GM12874 (cell line): Measurements from ENCODE around the gene KRTAP10-6.

Experiments
- TF ChIP-seq, protein P1 (sequence below): IDR thresholded peaks from 2 replicates; pipeline ENCODE4 v1.5.1; 2011; ENCODE audit warnings: low read depth, mild to moderate bottlenecking, control low read depth, low read length, moderate library complexity; ENCODE audit not compliant: insufficient read depth

The KRTAP10-6 gene

DNA sequence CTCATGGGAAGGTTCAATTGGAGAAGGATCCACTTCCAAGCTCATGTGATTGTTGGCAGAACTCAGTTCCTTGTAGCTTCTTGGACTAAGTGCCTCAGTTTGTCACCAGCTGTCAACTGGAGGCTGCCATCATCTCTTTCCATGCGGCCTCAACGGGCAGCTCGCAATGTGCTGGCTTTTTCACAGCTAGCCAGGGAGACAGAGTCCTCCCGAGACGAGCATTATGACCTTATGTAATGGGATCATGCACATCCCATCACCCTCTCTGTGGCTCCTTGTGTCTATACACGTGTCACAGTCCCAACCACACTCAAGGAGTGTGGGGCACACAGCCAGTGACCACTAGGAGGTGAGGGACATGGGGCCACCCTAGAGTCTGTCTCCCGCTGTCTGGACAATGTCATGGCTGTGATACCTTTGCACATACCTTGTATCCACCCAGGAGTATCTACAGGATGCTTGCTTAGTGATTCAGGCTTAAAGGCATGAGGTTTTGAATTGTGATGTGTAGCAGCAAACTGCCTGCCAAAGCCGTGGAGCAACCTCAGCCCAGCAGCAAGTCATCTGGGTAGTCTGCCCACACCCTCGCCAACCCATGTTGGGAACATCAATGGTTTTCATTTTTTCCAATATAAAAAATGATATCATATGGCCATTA lies 3.9 kb upstream of the KRTAP10-6 start:
- TF ChIP-seq, protein P1, sequence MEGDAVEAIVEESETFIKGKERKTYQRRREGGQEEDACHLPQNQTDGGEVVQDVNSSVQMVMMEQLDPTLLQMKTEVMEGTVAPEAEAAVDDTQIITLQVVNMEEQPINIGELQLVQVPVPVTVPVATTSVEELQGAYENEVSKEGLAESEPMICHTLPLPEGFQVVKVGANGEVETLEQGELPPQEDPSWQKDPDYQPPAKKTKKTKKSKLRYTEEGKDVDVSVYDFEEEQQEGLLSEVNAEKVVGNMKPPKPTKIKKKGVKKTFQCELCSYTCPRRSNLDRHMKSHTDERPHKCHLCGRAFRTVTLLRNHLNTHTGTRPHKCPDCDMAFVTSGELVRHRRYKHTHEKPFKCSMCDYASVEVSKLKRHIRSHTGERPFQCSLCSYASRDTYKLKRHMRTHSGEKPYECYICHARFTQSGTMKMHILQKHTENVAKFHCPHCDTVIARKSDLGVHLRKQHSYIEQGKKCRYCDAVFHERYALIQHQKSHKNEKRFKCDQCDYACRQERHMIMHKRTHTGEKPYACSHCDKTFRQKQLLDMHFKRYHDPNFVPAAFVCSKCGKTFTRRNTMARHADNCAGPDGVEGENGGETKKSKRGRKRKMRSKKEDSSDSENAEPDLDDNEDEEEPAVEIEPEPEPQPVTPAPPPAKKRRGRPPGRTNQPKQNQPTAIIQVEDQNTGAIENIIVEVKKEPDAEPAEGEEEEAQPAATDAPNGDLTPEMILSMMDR = no peak

DNA sequence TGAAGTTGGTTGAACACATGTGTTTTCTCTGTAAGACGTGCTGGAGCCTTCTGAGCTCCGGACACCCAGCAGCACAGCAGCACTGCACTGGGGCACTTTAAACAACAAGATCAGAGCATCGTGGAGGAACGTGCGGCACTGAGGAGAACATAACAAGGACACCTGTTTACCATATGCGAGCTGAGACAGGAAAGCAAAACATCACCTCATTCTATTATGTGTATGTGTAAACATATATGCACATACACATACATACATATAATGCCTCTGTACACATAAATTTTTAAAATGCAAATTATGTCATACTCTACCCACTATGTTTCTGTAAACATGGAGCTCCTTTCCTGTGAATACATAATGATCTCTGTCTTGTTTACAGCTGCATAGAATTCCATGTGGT lies 3.2 kb upstream of the KRTAP10-6 start:
- TF ChIP-seq, protein P1 = no peak

DNA sequence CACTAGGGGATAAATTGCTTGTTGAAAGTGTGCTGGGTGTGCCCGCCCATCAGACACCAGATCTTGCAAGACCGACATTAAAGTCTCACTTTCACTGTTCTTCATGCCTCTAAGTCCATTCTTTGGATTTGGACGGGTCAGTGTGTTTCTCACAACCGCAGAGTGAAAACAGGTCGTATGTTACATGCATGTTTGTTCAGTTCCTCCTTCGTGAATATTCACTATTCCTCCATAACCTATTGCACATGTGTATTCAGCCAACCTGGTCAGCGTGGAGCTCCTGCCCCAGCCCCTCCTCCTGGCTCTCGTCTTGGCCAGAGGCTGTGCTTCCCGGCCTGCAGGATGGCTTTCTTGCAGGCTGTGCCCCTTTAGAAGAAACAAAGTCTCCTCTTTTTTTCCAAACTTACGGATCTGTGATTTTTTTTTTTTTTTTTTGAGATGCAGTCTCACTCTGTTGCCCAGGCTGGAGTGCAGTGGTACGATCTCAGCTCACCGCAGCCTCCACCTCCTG lies 2.2 kb upstream of the KRTAP10-6 start:
- TF ChIP-seq, protein P1 = no peak

DNA sequence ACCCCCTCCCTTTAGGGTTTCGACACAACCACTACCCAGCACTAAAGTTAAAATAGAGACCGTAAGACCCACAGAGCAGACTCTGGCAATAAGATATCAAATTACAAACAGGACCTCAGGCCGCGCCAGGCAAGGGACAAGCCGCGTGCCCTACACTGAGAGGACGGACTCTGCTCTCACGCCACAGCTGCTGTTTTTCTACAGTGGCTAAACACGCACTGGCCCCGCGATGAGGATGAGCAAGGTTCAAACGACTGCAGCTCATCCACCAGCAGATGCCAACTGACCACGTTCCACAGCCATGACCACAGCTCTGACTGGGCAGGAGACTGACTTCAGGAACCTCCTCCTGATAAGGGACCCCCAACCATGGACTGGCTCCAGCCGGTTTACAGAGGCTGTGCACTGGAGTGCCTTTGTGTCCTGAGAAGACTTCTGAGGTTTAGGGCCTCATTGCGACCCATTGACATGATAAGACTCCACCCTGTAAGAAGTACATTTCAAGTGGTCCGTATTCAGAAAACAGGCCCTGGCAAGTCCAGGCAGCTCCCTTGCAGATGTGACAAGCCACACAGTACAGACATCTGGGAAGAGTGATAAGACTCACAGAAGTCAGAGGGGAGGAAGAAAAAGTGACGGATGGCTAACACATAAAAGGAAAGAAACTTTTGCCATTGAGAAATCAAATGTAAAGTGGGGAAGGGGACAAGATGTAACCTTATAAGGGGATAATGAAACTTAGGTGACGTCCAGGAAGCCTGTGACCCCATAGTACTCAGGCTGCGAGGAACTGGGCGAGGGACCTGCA lies 1.5 kb upstream of the KRTAP10-6 start:
- TF ChIP-seq, protein P1 = no peak

DNA sequence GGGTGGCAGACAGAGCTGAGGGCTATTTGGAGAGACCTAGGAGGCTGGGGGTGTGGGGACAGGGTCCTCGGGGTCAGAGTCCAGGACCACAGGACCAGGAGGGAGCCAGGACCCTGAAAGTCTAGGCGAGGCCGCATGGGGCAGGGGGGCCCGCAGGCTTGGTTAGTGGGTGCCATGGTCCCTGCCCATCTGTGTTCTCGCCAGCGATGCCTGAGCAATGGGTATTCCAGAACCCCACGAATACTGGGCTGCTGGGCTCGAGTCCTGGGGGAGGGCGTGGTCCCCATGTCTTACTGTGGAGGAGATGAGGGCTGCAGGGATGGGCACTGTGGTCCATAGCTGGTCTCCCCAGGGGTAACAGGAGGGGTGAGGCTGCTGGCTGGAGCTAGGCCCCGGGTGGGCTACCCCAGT lies 2.0 kb downstream of the KRTAP10-6 start:
- TF ChIP-seq, protein P1 = no peak

DNA sequence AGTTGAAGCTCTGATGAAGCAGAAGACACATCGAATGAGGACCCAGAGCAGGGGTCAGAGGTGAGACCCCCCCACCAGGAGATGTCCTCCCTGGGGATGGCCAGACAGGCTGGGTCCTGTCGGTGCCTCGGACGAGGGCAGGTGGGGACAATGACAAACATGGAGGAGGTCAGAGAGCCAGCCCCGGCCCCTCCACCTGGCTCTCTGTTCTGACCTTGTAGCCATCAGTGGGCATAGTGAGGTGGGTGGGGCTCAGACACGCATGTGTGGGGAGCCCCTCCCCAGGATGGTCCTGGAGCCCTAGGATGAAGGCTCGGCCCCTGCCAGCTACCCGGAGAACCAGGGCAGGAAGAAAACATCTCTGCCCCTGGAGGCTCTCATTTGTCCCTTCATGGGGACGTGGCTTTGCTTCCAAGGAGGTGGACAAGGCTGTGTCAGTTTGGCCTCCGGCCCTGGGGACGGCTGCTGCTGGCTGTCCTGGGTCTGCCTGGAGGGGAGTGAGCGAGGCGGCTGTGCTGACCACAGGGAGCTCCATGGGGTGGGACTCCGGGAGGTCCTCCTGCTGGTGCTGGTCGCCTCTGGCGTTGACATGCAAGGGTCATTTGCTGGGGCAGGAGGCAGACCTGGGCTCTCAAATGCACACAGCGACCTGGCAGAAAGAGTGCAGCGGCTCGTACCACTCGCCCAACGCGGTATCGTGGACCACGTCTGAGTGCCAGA lies 2.6 kb downstream of the KRTAP10-6 start:
- TF ChIP-seq, protein P1 = no peak

DNA sequence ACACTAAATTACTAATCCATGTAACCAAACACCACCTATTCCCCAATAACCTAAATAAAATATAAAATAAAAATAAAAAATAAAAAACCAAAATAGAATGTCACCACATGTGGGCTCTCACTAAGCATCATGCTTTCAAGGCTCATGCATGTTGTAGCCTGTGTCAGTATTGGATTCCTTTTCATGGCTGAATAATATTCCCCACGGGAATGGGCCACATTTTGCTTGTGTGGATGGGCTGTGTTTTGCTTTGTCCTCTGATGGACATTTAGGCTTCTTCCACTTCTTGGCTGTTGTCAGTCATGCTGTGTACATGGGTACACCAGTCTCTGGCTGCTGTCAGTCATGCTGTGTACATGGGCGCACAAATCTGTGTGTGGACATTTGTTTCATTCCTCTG lies 3.2 kb downstream of the KRTAP10-6 start:
- TF ChIP-seq, protein P1 = no peak
